Spinal cord (tissue), 10 donors: ENCODE measurements around the gene FOXD2. TPM values are rescaled to one million over a fixed set of nuclear protein-coding genes. Genes with fewer than 3 reads are reported as not detected.
A peak's percentile ranks its signal among the peaks of the same experiment; 100 is the strongest.

Experiments
- DNase-seq, 6 donors: peaks; one replicate each; pipeline versions ENCODE4 v3.0.0 to v3.0.0-alpha.2; 2013 to 2015; ENCODE audit warnings: low spot score in 6 of 6, low read depth in 4 of 6
- H3K27ac ChIP-seq: one replicate; pipeline ENCODE4 v1.5.1; 2013; ENCODE audit warnings: low read depth, low read length, control low read depth
- H3K27me3 ChIP-seq: one replicate; pipeline ENCODE4 v1.6.1; 2013; ENCODE audit warnings: low read length; ENCODE audit not compliant: control insufficient read depth, insufficient read depth
- H3K36me3 ChIP-seq: one replicate; pipeline ENCODE4 v1.6.1; 2013; ENCODE audit warnings: low read length; ENCODE audit not compliant: control insufficient read depth, insufficient read depth
- H3K4me1 ChIP-seq: one replicate; pipeline ENCODE4 v1.6.1; 2013; ENCODE audit warnings: low read length; ENCODE audit not compliant: control insufficient read depth, insufficient read depth
- H3K4me3 ChIP-seq: one replicate; pipeline ENCODE4 v1.5.1; 2013; ENCODE audit warnings: low read depth, low read length, control low read depth
- H3K9me3 ChIP-seq: one replicate; pipeline ENCODE4 v1.6.1; 2013; ENCODE audit warnings: low read length; ENCODE audit not compliant: control insufficient read depth, insufficient read depth
- WGBS: methylation state at CpG from one replicate; pipeline ENCODE4 v1.1.5; 2013; ENCODE audit warnings: missing lambda C conversion rate; ENCODE audit not compliant: insufficient coverage; 5-methylcytosine and 5-hydroxymethylcytosine counted together
- long read RNA-seq, 4 donors: transcript quantifications; one replicate each; lab custom pipeline, GENCODE V29; 2026
- polyA plus RNA-seq, 2 donors: library from polyadenylated mRNA; unstranded; fragments of 120-200 nt; gene quantifications; one replicate each; pipeline ENCODE4 v1.2.1, GENCODE V29; 2013; ENCODE audit not compliant: insufficient read length in 2 of 2
- total RNA-seq, 2 donors: library from RNA; depleted of rRNA in 1 of 2; stranded (reverse); fragments of 120-200 nt in 1 of 2; fragments of >200 nt in 1 of 2; gene quantifications; one replicate each; pipeline versions ENCODE4 v1.2.3 to v1.2.4, GENCODE V29; 2013 to 2014
- donor health status: healthy.

The FOXD2 gene
- total RNA-seq (10 to 100 TPM in 1 of 2 donors, 1 to 10 TPM in 1; 2.6 to 14.3 TPM), polyA plus RNA-seq (1 to 10 TPM in 1 of 2 donors, under 1 TPM in 1; 0.36 to 4.1 TPM)
- long read RNA-seq, donor 1, full-length matches to known transcripts = 12 of 12 reads
- long read RNA-seq, donor 1, partial matches to known transcripts = 0 of 12 reads
- long read RNA-seq, donor 1, other reads (novel, unspliced or antisense) = 0 of 12 reads
- long read RNA-seq, donor 2 = 0 reads
- long read RNA-seq, donor 3, full-length matches to known transcripts = 1 of 1 reads
- long read RNA-seq, donor 3, partial matches to known transcripts = 0 of 1 reads
- long read RNA-seq, donor 3, other reads (novel, unspliced or antisense) = 0 of 1 reads
- long read RNA-seq, donor 4, full-length matches to known transcripts = 1 of 1 reads
- long read RNA-seq, donor 4, partial matches to known transcripts = 0 of 1 reads
- long read RNA-seq, donor 4, other reads (novel, unspliced or antisense) = 0 of 1 reads

GRCh38 chr1:47437447-47438164 lies at the start of gene FOXD2:
Gene FOXD2 (plus strand): TSS chr1:47438044. CDS start chr1:47438136, 92 bp downstream.
- under 1% methylated on average over 78 of the region's 80 CpGs for WGBS
- peak in 2 of 6 donors; percentile 52 to 87 for DNase-seq
- peaks cover 38% of the 10 kb centered on the region for H3K4me1 ChIP-seq
- peaks cover 92% of the 10 kb centered on the region for H3K27me3 ChIP-seq
- H3K9me3 ChIP-seq = no peaks in the 10 kb centered on the region
- peak within 1 kb of the TSS; percentile 58 for H3K4me3 ChIP-seq
- peak within 1 kb of the TSS; percentile 84 for H3K27ac ChIP-seq
- H3K36me3 ChIP-seq = no peaks in the 10 kb centered on the region

- DNase-seq = peak in 5 of 6 donors; percentile 29 to 86 (median 43)
- Histone ChIP-seq H3K4me1 (peaks cover 4% of the 10 kb centered on the region), H3K27ac (no peak overlapping the region), H3K36me3 (no peaks in the 10 kb centered on the region), H3K9me3 (no peaks in the 10 kb centered on the region), H3K27me3 (no peaks in the 10 kb centered on the region), H3K4me3 (no peak overlapping the region)
- 30% methylated on average over 3 of the region's 3 CpGs for WGBS
Measured at GRCh38 chr1:47388891-47389238, 49.0 kb upstream of the FOXD2 start.

GRCh38 chr1:47389731-47390130 lies 48.1 kb upstream of the FOXD2 start:
- H3K36me3 ChIP-seq = no peaks in the 10 kb centered on the region
- no CpG with 5 or more reads among the region's 2 CpGs for WGBS
- H3K27ac ChIP-seq = no peak overlapping the region
- DNase-seq = no peak
- no peaks in the 10 kb centered on the region for H3K27me3 ChIP-seq
- H3K4me1 ChIP-seq = peaks cover 4% of the 10 kb centered on the region
- H3K4me3 ChIP-seq = no peak overlapping the region
- no peaks in the 10 kb centered on the region for H3K9me3 ChIP-seq

GRCh38 chr1:47390843-47391242 lies 47.0 kb upstream of the FOXD2 start:
- H3K4me1 ChIP-seq = peaks cover 4% of the 10 kb centered on the region
- no peaks in the 10 kb centered on the region for H3K9me3 ChIP-seq
- no peaks in the 10 kb centered on the region for H3K27me3 ChIP-seq
- DNase-seq = no peak
- WGBS = 50% methylated on average over 2 of the region's 2 CpGs
- H3K4me3 ChIP-seq = no peak overlapping the region
- H3K27ac ChIP-seq = no peak overlapping the region
- no peaks in the 10 kb centered on the region for H3K36me3 ChIP-seq

- H3K27ac ChIP-seq = no peak overlapping the region
- H3K9me3 ChIP-seq = no peaks in the 10 kb centered on the region
- no peaks in the 10 kb centered on the region for H3K36me3 ChIP-seq
- H3K4me1 ChIP-seq = peaks cover 4% of the 10 kb centered on the region
- no peak overlapping the region for H3K4me3 ChIP-seq
- no peak for DNase-seq
- 80% methylated on average over 4 of the region's 5 CpGs for WGBS
- H3K27me3 ChIP-seq = no peaks in the 10 kb centered on the region
Measured at GRCh38 chr1:47393141-47393540, 44.7 kb upstream of the FOXD2 start.

GRCh38 chr1:47395433-47395832 lies 42.4 kb upstream of the FOXD2 start:
- WGBS = no CpG with 5 or more reads among the region's 3 CpGs
- Histone ChIP-seq H3K36me3 (no peaks in the 10 kb centered on the region), H3K4me1 (no peaks in the 10 kb centered on the region), H3K4me3 (no peak overlapping the region), H3K27me3 (no peaks in the 10 kb centered on the region), H3K27ac (no peak overlapping the region), H3K9me3 (no peaks in the 10 kb centered on the region)
- DNase-seq = no peak

- H3K9me3 ChIP-seq = no peaks in the 10 kb centered on the region
- no peak overlapping the region for H3K27ac ChIP-seq
- peaks cover 3% of the 10 kb centered on the region for H3K27me3 ChIP-seq
- WGBS = 85% methylated on average over 5 of the region's 6 CpGs
- no peak overlapping the region for H3K4me3 ChIP-seq
- no peaks in the 10 kb centered on the region for H3K4me1 ChIP-seq
- H3K36me3 ChIP-seq = no peaks in the 10 kb centered on the region
- no peak for DNase-seq
Measured at GRCh38 chr1:47396671-47397196, 41.1 kb upstream of the FOXD2 start.

GRCh38 chr1:47399138-47399845 lies 38.6 kb upstream of the FOXD2 start:
- Histone ChIP-seq H3K4me3 (no peak overlapping the region), H3K27ac (no peak overlapping the region), H3K4me1 (no peaks in the 10 kb centered on the region), H3K27me3 (peaks cover 3% of the 10 kb centered on the region), H3K36me3 (no peaks in the 10 kb centered on the region), H3K9me3 (no peaks in the 10 kb centered on the region)
- no peak for DNase-seq
- 100% methylated on average over 1 of the region's 4 CpGs for WGBS

- whole genome bisulfite sequencing = 64% methylated on average over 4 of the region's 4 CpGs
- Histone ChIP-seq H3K9me3 (no peaks in the 10 kb centered on the region), H3K4me1 (no peaks in the 10 kb centered on the region), H3K36me3 (no peaks in the 10 kb centered on the region), H3K27me3 (peaks cover 3% of the 10 kb centered on the region), H3K4me3 (no peak overlapping the region), H3K27ac (no peak overlapping the region)
- peak in 1 of 6 donors; percentile 68 for DNase-seq
Measured at GRCh38 chr1:47399846-47400155, 38.0 kb upstream of the FOXD2 start.
